ENCODE measurements around the gene PDLIM7.

Gene PDLIM7

DNA sequence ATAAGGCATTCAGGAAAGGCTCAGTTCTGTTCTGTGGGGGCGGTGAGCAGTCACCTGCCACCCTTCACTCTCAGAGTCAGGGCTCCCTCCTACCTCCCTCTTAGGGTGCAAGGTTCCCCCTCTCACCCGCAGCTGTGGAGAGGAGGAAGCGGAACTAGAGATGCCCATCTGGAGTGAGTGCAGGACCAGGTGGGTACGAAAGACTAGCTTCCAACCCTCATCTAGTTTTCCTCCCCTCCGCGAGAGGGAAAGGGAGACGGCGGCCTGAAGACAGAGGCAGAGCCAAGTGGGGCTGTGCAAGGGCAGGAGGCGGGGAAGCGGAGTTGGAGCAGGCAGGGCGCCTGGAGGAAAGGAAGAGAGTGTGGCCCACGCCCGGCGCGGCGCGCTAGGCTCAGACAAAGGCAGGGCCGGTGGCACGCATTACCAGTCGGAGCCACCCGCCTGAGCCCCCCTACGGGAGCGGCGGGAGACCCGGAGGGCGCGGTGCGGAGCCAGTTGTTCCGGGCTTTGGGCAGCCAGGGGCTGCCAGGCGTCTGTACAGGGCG lies 43.5 kb downstream of the PDLIM7 start:
- H3K27me3 ChIP-seq (ENCODE audit: low read depth, low read length): no peaks in the 10 kb centered on the region
- H3K4me2 ChIP-seq (ENCODE audit: low read length): peak overlapping the region; percentile 77
- H3K79me2 ChIP-seq (ENCODE audit: low read length): no peaks in the 10 kb centered on the region
- H3K4me1 ChIP-seq (ENCODE audit: low read length): peaks cover 14% of the 10 kb centered on the region
- TF ChIP-seq, protein P1, sequence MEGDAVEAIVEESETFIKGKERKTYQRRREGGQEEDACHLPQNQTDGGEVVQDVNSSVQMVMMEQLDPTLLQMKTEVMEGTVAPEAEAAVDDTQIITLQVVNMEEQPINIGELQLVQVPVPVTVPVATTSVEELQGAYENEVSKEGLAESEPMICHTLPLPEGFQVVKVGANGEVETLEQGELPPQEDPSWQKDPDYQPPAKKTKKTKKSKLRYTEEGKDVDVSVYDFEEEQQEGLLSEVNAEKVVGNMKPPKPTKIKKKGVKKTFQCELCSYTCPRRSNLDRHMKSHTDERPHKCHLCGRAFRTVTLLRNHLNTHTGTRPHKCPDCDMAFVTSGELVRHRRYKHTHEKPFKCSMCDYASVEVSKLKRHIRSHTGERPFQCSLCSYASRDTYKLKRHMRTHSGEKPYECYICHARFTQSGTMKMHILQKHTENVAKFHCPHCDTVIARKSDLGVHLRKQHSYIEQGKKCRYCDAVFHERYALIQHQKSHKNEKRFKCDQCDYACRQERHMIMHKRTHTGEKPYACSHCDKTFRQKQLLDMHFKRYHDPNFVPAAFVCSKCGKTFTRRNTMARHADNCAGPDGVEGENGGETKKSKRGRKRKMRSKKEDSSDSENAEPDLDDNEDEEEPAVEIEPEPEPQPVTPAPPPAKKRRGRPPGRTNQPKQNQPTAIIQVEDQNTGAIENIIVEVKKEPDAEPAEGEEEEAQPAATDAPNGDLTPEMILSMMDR (IDR thresholded peaks at IDR 0.05; ENCODE audit: low read depth, low read length): no peak
- peak overlapping the region; percentile 48 for H3K9ac ChIP-seq (ENCODE audit: low read length)
- peak overlapping the region; percentile 78 for H3K4me3 ChIP-seq (ENCODE audit: low read length)
- no peak overlapping the region for H2AFZ ChIP-seq (ENCODE audit: low read depth, low read length)
- H3K27ac ChIP-seq (ENCODE audit: low read length): no peak overlapping the region
- peaks cover 23% of the 10 kb centered on the region for H4K20me1 ChIP-seq (ENCODE audit: insufficient read depth, low read length)
- H3K36me3 ChIP-seq (replicated peaks; ENCODE audit: low read depth, low read length): no peaks in the 10 kb centered on the region
- H3K9me3 ChIP-seq (ENCODE audit: insufficient read depth, low read length): no peaks in the 10 kb centered on the region

DNA sequence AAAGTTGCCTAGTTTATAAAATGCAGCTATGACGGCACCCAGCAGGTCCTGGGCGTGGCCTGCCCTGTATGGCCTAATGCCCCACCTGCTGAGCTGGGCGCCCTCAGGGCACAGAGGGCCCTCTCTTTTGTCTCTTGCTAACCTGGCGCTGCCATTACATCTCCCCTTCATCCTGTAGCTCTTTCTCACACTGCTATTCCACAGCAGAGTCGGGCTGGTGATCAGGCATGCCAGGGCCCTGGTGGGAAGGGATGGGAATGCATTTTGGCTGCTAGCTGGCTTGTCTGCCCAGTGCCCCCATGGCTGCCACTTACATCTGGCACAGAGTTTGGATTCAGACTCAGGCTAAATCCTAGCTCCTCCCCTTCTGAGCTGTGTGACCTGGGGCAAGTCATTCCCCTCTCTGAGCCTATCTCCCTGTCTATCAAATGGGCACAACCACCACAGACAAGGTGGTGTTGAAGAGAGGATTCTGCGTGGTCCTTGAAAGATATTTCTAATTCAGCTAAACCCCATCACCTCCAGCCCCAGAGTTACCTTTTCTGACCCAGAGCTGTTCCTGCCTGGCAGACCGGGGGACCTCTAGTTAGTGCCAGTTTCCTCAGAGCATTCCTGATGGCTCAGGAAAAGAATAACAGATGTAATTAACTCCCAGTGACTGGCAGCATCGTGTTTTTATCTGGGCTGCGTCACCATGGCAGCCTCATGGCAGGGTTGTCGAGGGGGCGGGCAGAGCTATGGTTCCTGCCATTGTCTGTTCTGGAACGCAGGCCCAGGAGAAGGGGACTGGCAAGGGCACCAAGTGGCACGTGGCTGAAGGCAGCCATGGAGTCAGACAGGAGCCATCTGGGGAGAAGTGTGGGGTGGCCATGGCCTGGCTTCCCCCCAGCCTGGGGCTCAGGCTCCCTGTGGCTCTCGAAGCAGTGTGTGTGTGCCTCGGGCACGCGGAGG lies 44.4 kb downstream of the PDLIM7 start:
- peaks cover 24% of the 10 kb centered on the region for H3K4me1 ChIP-seq (ENCODE audit: low read length)
- H3K79me2 ChIP-seq (ENCODE audit: low read length): no peaks in the 10 kb centered on the region
- TF ChIP-seq EZH2phosphoT487 (IDR thresholded peaks at IDR 0.05; ENCODE audit: low read depth): no peak
- TF ChIP-seq, protein P1 (IDR thresholded peaks at IDR 0.05; ENCODE audit: low read depth, low read length): no peak
- no peaks in the 10 kb centered on the region for H3K9me3 ChIP-seq (ENCODE audit: insufficient read depth, low read length)
- H3K27me3 ChIP-seq (ENCODE audit: low read depth, low read length): no peaks in the 10 kb centered on the region
- H3K4me2 ChIP-seq (ENCODE audit: low read length): peak overlapping the region; percentile 77
- no peak overlapping the region for H2AFZ ChIP-seq (ENCODE audit: low read depth, low read length)
- H3K36me3 ChIP-seq (replicated peaks; ENCODE audit: low read depth, low read length): no peaks in the 10 kb centered on the region
- H3K27ac ChIP-seq (ENCODE audit: low read length): no peak overlapping the region
- H4K20me1 ChIP-seq (ENCODE audit: insufficient read depth, low read length): peaks cover 23% of the 10 kb centered on the region
- H3K4me3 ChIP-seq (ENCODE audit: low read length): no peak overlapping the region
- no peak overlapping the region for H3K9ac ChIP-seq (ENCODE audit: low read length)

DNA sequence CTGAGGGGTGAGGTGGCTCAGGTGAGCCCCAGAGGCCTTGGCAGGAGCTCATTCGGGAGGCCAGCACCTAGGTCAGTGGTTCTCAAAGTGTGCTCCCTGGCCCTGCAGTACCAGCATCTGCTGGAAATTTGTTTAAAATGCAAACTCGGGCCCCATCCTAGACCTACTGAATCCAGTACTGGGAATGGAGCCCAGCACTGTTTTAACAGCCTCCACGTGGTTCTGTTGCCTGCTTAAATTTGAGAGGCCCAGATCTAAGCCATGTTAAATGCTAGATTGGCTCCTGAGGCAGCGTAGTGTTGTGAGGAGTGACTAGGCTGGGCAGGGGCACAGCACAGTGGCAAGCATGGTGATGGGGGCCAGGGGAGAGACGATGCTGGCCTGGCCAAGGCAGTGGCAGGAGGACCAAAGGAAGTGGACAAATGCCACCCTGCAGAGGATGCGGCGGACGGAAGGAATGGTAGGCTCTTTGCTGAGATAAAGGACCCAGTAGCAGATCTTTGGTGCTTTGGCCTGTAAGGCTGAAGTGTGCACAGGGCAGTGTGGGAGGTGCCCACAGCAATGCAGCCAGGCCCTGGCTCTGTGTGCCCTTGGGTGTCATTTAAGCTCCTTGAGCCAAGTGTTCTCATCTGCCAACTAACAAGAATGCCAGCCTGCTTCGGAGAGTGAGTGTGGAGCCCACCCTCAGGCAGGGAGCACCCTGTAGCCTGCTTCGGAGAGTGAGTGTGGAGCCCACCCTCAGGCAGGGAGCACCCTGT lies 46.6 kb downstream of the PDLIM7 start:
- Histone ChIP-seq H4K20me1 (ENCODE audit: insufficient read depth, low read length) (peaks cover 13% of the 10 kb centered on the region), H3K79me2 (ENCODE audit: low read length) (no peaks in the 10 kb centered on the region), H3K36me3 (replicated peaks; ENCODE audit: low read depth, low read length) (no peaks in the 10 kb centered on the region), H3K4me2 (ENCODE audit: low read length) (no peak overlapping the region), H2AFZ (ENCODE audit: low read depth, low read length) (no peak overlapping the region), H3K9me3 (ENCODE audit: insufficient read depth, low read length) (no peaks in the 10 kb centered on the region), H3K9ac (ENCODE audit: low read length) (no peak overlapping the region), H3K4me3 (ENCODE audit: low read length) (no peak overlapping the region), H3K4me1 (ENCODE audit: low read length) (peaks cover 29% of the 10 kb centered on the region), H3K27ac (ENCODE audit: low read length) (no peak overlapping the region), H3K27me3 (ENCODE audit: low read depth, low read length) (no peaks in the 10 kb centered on the region)
- no peak for TF ChIP-seq EZH2phosphoT487 (IDR thresholded peaks at IDR 0.05; ENCODE audit: low read depth)
- TF ChIP-seq, protein P1 (IDR thresholded peaks at IDR 0.05; ENCODE audit: low read depth, low read length): no peak

All from OCI-LY3 (cell line).